HepG2 (cell line): ENCODE results near the gene MAML1. TPM values are rescaled to one million over a fixed set of nuclear protein-coding genes. Genes with fewer than 3 reads are reported as not detected.

Source experiments
- DMTF1 ChIP-seq: sonication (generic); formaldehyde crosslinking; IDR thresholded peaks from 2 replicates; pipeline ENCODE4 v1.4.0; 2020; ENCODE audit warnings: mild to moderate bottlenecking, missing genetic modification reagents
- HNF1B ChIP-seq: sonication (generic); formaldehyde crosslinking; IDR thresholded peaks from 2 replicates; pipeline ENCODE4 v1.5.1; 2020; ENCODE audit warnings: mild to moderate bottlenecking, moderate library complexity, missing genetic modification reagents
- IRX3 ChIP-seq: sonication (generic); formaldehyde crosslinking; IDR thresholded peaks from 2 replicates; pipeline ENCODE4 v1.8.1; 2023; ENCODE audit warnings: mild to moderate bottlenecking, low read depth, missing genetic modification reagents, borderline replicate concordance
- NFE2L1 ChIP-seq: sonication (generic); formaldehyde crosslinking; IDR thresholded peaks from 2 replicates; pipeline ENCODE4 v1.4.0; 2020; ENCODE audit warnings: missing genetic modification reagents, mild to moderate bottlenecking, borderline replicate concordance
- NR2F6 ChIP-seq, 2 experiments: IDR thresholded peaks; 2 replicates each; pipeline ENCODE4 v1.6.1; 2016; ENCODE audit warnings: antibody characterized with exemption in 1 of 2, mild to moderate bottlenecking in 1 of 2
- RXRB ChIP-seq: IDR thresholded peaks from 2 replicates; pipeline ENCODE4 v1.6.1; 2016; ENCODE audit warnings: borderline replicate concordance, missing genetic modification reagents, missing compliant biosample characterization
- SRSF4 ChIP-seq: fragments of 200-400 bp; formaldehyde crosslinking; IDR thresholded peaks from one replicate; pipeline ENCODE4 v1.6.1; 2018; ENCODE audit warnings: mild to moderate bottlenecking, low read depth, low read length, moderate library complexity; ENCODE audit not compliant: poor library complexity, severe bottlenecking
- TBP ChIP-seq: sonication (generic); formaldehyde crosslinking; IDR thresholded peaks from 2 replicates; pipeline ENCODE4 v1.5.0; 2020; ENCODE audit warnings: missing genetic modification reagents
- TBX3 ChIP-seq: fragments of 450-650 bp; IDR thresholded peaks from 2 replicates; pipeline ENCODE4 v1.6.1; 2017; ENCODE audit warnings: antibody characterized with exemption, mild to moderate bottlenecking, inconsistent platforms, borderline replicate concordance
- TOE1 ChIP-seq: sonication (generic); formaldehyde crosslinking; IDR thresholded peaks from 2 replicates; pipeline ENCODE4 v1.4.0; 2020; ENCODE audit warnings: mild to moderate bottlenecking, missing genetic modification reagents
- ZNF354B ChIP-seq: sonication (generic); formaldehyde crosslinking; IDR thresholded peaks from 2 replicates; pipeline ENCODE4 v1.8.0; 2022; ENCODE audit warnings: mild to moderate bottlenecking, missing genetic modification reagents
- ZNF431 ChIP-seq: sonication (generic); formaldehyde crosslinking; IDR thresholded peaks from 2 replicates; pipeline ENCODE4 v1.9.0; 2022; ENCODE audit warnings: missing genetic modification reagents, low read depth, mild to moderate bottlenecking, borderline replicate concordance
- polyA plus RNA-seq, 8 experiments: library from polyadenylated mRNA; depleted of rRNA in 3 of 8; stranded (reverse) in 7 of 8; unstranded in 1 of 8; fragments of >200 nt; fragmentation: Illumina TruSeq in 4 of 8; extraction: Trizol in 4 of 8; gene quantifications; 2 replicates each; pipeline versions ENCODE4 v1.2.1 to v1.2.3, GENCODE V29; 2011 to 2016; ENCODE audit warnings: low read depth in 4 of 8, missing spikeins in 1 of 8, mixed read lengths in 1 of 8; ENCODE audit not compliant: insufficient read depth in 1 of 8
- total RNA-seq, 5 experiments: library from RNA; depleted of rRNA; stranded (reverse); fragments of >200 nt; fragmentation: Illumina TruSeq; extraction: Trizol; gene quantifications; 2 replicates each; pipeline ENCODE4 v1.2.3, GENCODE V29; 2016; ENCODE audit warnings: low read depth in 1 of 5
- TF ChIP-seq, protein P1 (sequence below): sonication (generic); formaldehyde crosslinking; IDR thresholded peaks from 2 replicates; pipeline ENCODE4 v1.4.0; 2020; ENCODE audit warnings: missing genetic modification reagents, borderline replicate concordance
- TF ChIP-seq, protein P2 (sequence below): sonication (generic); formaldehyde crosslinking; conservative IDR thresholded peaks from 2 replicates; pipeline ENCODE4 v1.4.0; 2020; ENCODE audit warnings: missing genetic modification reagents
- TF ChIP-seq, protein P3 (sequence below): IDR thresholded peaks from 2 replicates; pipeline ENCODE4 v1.6.1; 2012; ENCODE audit warnings: low read length, improper control_type of control experiment

The MAML1 gene
- total and polyA plus RNA-seq, 2 of the 13 experiments (the other 11 are each of a cell fraction or from before 2014, with no cell fraction given), result 10.0 to 10.8 TPM

GRCh38 chr5:179824745-179825112, 92.1 kb downstream of the MAML1 start (continued):
- TF ChIP-seq, protein P1, sequence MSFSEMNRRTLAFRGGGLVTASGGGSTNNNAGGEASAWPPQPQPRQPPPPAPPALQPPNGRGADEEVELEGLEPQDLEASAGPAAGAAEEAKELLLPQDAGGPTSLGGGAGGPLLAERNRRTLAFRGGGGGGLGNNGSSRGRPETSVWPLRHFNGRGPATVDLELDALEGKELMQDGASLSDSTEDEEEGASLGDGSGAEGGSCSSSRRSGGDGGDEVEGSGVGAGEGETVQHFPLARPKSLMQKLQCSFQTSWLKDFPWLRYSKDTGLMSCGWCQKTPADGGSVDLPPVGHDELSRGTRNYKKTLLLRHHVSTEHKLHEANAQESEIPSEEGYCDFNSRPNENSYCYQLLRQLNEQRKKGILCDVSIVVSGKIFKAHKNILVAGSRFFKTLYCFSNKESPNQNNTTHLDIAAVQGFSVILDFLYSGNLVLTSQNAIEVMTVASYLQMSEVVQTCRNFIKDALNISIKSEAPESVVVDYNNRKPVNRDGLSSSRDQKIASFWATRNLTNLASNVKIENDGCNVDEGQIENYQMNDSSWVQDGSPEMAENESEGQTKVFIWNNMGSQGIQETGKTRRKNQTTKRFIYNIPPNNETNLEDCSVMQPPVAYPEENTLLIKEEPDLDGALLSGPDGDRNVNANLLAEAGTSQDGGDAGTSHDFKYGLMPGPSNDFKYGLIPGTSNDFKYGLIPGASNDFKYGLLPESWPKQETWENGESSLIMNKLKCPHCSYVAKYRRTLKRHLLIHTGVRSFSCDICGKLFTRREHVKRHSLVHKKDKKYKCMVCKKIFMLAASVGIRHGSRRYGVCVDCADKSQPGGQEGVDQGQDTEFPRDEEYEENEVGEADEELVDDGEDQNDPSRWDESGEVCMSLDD (CRISPR knock-in tag), result no peak
- TF ChIP-seq IRX3 (no peak), HNF1B (CRISPR knock-in tag) (no peak), SRSF4 (no peak), TBX3 (peak; percentile 38; the same call in 1 of the 2 replicates), NR2F6 (IDR thresholded peaks at IDR 0.05) (peak; percentile 68), NR2F6 (CRISPR knock-in tag; IDR thresholded peaks at IDR 0.05) (peak; percentile 36; the same call in 1 of the 2 replicates), ZNF354B (CRISPR knock-in tag) (no peak), RXRB (CRISPR knock-in tag) (peak; percentile 54), ZNF431 (no peak), DMTF1 (CRISPR knock-in tag) (no peak), TOE1 (no peak), TBP (CRISPR knock-in tag) (no peak), NFE2L1 (CRISPR knock-in tag) (no peak)
- TF ChIP-seq, protein P2, sequence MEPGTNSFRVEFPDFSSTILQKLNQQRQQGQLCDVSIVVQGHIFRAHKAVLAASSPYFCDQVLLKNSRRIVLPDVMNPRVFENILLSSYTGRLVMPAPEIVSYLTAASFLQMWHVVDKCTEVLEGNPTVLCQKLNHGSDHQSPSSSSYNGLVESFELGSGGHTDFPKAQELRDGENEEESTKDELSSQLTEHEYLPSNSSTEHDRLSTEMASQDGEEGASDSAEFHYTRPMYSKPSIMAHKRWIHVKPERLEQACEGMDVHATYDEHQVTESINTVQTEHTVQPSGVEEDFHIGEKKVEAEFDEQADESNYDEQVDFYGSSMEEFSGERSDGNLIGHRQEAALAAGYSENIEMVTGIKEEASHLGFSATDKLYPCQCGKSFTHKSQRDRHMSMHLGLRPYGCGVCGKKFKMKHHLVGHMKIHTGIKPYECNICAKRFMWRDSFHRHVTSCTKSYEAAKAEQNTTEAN (CRISPR knock-in tag), result no peak
- TF ChIP-seq, protein P3, sequence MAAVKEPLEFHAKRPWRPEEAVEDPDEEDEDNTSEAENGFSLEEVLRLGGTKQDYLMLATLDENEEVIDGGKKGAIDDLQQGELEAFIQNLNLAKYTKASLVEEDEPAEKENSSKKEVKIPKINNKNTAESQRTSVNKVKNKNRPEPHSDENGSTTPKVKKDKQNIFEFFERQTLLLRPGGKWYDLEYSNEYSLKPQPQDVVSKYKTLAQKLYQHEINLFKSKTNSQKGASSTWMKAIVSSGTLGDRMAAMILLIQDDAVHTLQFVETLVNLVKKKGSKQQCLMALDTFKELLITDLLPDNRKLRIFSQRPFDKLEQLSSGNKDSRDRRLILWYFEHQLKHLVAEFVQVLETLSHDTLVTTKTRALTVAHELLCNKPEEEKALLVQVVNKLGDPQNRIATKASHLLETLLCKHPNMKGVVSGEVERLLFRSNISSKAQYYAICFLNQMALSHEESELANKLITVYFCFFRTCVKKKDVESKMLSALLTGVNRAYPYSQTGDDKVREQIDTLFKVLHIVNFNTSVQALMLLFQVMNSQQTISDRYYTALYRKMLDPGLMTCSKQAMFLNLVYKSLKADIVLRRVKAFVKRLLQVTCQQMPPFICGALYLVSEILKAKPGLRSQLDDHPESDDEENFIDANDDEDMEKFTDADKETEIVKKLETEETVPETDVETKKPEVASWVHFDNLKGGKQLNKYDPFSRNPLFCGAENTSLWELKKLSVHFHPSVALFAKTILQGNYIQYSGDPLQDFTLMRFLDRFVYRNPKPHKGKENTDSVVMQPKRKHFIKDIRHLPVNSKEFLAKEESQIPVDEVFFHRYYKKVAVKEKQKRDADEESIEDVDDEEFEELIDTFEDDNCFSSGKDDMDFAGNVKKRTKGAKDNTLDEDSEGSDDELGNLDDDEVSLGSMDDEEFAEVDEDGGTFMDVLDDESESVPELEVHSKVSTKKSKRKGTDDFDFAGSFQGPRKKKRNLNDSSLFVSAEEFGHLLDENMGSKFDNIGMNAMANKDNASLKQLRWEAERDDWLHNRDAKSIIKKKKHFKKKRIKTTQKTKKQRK, result no peak
